ENCODE data around the gene HEXD.
"Not testable (repeated sequence)": the region's sequence is repeated elsewhere in the genome, so short reads cannot be mapped to it uniquely, and the experiment has no call there.

HEXD gene

GRCh38 chr17:82382220-82382932 is 35.8 kb upstream of the HEXD start:
- DNase-seq (ENCODE audit: low read depth in 4 of 4, low spot score in 1 of 4), result not testable (repeated sequence)

- no peak for DNase-seq (ENCODE audit: low read depth in 4 of 4, low spot score in 1 of 4)
Observed at GRCh38 chr17:82382933-82383255, 35.3 kb upstream of the HEXD start.

DNA sequence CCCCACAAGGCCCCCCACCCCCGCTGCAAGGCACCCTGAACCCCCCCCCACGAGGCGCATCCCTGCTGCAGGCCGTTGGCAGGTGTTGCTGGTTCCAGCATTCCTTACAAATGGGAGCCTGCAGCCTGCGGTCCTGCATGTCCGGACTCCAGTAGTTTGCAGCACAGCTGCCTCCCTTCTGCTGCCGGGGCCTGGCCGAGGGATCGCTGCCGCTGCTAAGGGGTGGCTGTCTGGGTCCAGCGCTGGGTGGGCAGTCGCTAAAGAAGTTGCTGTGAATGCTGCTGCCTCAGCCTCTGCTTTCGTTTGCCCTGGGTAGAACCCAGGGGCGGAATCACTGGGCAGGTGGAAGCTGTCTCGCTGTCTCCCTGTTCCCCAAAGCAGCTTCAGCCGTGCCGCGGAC is 34.7 kb upstream of the HEXD start:
- DNase-seq (ENCODE audit: low read depth in 4 of 4, low spot score in 1 of 4), result no peak

- DNase-seq (ENCODE audit: low read depth in 4 of 4, low spot score in 1 of 4), result no peak
Observed at GRCh38 chr17:82384051-82384729, 34.0 kb upstream of the HEXD start.

- DNase-seq (ENCODE audit: low read depth in 4 of 4, low spot score in 1 of 4), result no peak
Observed at GRCh38 chr17:82384730-82385481, 33.2 kb upstream of the HEXD start.

- DNase-seq (ENCODE audit: low read depth in 4 of 4, low spot score in 1 of 4), result no peak
Observed at GRCh38 chr17:82385559-82386254, 32.4 kb upstream of the HEXD start.

DNA sequence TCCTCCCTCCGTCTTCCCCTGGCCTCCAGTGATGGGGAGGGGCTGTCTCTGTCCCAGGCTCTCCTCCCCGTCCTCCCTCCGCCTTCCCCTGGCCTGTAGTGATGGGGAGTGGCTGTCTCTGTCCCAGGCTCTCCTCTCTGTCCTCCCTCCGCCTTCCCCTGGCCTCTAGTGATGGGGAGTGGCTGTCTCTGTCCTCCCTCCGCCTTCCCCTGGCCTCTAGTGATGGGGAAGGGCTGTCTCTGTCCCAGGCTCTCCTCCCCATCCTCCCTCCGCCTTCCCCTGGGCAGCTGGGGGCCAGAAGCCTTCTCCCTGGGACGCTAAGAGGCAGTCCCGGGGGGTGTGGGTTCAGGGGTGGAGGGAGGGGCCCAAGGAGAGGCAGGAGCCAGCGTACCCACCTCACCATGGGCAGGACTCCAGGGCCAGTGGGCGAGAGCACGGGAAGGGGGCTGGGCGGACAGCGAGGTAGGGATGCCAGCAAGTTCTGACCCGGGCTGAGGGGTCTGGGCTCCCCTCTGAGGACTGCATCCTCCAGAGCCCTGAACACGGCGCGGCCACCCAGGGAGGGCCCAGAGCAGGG is 31.8 kb upstream of the HEXD start:
- DNase-seq (ENCODE audit: low read depth in 4 of 4, low spot score in 1 of 4), result no peak

DNA sequence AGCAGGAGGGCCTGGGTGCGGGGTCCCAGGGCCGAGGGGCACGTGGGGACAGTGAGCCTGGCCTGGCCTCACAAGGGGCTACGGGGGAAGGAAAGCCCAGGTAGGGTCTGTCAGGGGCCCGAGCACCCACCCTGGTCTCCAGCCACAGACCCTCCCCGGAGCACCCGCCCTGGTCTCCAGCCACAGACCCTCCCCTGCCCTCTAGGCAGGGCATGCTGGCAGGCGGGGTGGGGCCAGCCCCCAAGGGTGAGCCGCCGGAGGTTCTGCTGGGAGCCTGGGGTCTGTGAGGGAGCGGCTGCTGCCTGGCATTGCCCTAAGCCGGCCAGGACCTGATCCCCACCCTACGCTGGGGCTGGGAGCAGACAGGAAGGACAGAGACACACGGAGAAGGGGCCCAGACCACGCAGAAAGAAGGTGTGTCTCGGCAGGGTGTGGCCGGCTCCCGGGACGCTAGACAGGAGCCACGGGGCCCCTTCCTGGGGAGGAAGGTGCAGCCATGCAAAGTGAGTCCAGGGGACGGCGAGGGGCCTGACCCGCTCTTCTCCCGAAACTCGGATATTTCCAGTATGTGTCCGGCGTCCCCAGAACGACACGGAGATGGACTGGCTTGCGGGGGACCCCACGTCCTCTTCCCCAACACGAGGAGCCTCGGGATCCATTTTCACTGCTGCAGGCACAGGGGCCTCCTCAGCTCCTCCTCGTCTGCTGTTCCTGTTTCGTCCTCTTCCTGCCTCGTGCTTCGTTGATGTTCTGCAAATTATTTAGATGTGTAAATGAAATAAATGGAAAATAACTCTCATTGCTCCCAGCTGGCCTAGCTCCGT is 31.1 kb upstream of the HEXD start:
- DNase-seq (ENCODE audit: low read depth in 4 of 4, low spot score in 1 of 4), result no peak

DNA sequence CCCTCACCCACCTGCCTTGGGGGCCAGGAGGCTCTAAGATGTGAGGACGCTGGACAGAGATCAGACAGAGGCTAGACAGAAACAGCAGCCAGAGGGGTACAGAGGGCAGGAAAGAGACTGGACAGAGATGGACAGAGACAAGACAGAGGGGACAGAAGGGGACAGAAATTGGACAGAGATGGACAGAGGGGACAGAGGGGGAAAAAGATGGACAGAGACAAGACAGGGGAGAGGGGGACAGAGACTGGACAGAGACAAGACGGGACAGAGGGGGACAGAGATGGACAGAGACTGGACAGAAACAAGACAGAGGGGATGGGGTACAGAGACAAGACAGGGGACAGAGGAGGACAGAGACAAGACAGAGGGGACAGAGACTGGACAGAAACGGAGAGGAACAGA is 30.4 kb upstream of the HEXD start:
- DNase-seq (ENCODE audit: low read depth in 4 of 4, low spot score in 1 of 4), result no peak

DNA sequence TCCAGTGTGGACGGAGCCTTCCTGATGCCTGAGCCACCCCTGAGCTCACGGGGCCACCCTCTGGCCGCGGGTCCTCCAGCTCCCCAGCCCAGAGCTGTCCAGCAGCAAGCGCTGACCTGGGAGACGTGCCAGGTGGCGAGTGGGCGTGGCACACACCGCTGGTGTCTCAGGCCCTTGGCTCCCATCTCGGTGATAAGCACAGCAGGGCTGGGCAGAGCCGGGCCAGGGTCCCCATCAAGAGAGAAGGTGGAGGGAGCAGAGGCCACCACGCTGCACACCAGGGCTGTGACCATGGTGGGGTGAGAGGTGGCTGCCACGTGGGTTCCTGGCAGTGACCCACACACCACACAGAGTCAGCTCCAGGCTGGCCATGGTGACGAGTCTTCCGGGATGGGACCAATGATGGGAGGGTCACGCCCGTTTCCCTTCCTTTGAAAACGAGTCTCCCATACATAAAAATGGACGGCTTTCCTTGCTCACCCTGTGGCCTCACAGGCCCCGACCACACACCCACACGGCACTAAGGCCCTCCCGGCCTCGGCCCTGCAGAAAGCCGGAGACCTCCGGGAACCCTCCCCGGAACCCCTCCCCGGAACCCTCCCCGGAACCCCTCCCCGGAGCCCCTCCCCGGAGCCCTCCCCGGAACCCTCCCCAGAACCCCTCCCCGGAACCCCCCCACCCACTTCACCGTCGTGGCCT is 29.8 kb upstream of the HEXD start:
- DNase-seq (ENCODE audit: low read depth in 4 of 4, low spot score in 1 of 4), result no peak

- DNase-seq (ENCODE audit: low read depth in 4 of 4, low spot score in 1 of 4), result no peak
Observed at GRCh38 chr17:82388922-82389283, 29.2 kb upstream of the HEXD start.

- DNase-seq (ENCODE audit: low read depth in 4 of 4, low spot score in 1 of 4), result no peak
Observed at GRCh38 chr17:82389379-82389778, 28.8 kb upstream of the HEXD start.

GRCh38 chr17:82390015-82390859 is 27.9 kb upstream of the HEXD start:
- DNase-seq (ENCODE audit: low read depth in 4 of 4, low spot score in 1 of 4), result no peak

- DNase-seq (ENCODE audit: low read depth in 4 of 4, low spot score in 1 of 4), result no peak
Observed at GRCh38 chr17:82390860-82391435, 27.2 kb upstream of the HEXD start.

DNA sequence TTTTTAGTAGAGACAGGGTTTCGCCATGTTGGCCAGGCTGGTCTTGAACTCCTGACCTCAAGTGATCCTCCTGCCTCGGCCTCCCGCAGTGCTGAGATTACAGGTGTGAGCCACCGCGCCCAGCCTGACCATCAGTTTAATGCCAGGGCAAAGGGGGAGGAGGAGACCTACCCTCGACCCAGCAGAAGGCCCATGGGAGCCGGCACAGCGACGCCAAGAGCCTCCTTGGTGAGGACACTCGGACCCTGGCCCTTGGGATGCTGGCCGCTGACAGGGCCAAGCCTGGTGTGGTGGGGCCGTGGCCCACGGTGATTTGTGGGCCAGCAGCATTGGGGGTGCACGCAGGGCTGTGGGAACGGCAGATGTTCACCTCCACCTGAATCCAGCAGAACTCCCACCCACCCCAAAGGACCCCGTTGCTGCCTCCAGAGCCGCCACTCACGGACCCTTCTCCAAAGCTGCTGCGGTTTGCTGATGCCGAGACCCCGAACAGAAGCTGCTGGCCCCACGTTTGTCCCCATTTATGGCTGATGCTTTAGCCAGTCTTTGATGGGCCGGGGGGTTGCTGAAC is 26.6 kb upstream of the HEXD start:
- no peak for DNase-seq (ENCODE audit: low read depth in 4 of 4, low spot score in 1 of 4)

- DNase-seq (ENCODE audit: low read depth in 4 of 4, low spot score in 1 of 4), result no peak
Observed at GRCh38 chr17:82392209-82392920, 25.8 kb upstream of the HEXD start.

DNA sequence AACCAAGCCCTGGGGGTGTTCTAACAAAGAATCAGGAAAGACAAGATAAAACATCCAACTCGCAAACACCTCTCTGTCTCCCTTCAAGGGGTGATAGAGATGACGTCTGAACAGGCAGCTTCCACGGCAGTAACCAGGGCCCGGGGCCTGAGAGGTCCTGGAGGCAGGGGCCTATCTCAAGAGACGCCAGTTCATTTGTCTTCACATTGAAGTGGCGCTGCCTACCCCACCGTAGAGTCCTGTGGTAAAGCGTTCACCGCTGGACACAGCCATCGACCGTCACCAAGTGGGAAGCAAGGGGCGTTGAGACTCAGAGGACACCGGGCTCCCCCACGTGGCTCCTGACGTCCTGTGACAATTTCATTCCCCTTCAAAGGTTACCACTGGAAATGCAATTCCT is 25.2 kb upstream of the HEXD start:
- no peak for DNase-seq (ENCODE audit: low read depth in 4 of 4, low spot score in 1 of 4)

DNA sequence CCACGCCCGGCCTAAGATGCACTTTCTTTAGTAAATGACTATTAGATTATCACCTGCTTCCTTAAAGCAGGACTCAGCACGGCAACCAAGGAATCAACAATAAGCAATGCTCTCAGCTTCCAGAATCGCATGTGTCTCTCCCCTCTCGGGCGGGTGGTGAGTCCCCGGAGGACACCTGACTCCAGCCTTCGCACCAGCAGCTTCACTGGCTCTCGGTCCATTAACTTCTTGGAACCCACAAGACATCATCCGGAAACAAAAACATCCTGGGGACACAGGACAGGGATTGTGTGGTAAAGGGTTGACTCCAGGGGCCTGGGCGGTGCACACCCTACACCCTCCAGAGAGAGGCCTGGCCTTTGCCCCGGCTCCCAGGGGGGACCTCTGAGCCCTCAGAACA is 23.9 kb upstream of the HEXD start:
- DNase-seq (ENCODE audit: low read depth in 4 of 4, low spot score in 1 of 4), result no peak

Measured in stimulated activated CD4-positive, alpha-beta T cell treated with anti-CD3 and anti-CD28 coated beads, Interleukin-1b, Interleukin-23, amount 100 ng/mL, for 24 hours (primary cell).